Gastroesophageal sphincter (tissue), 3 donors: Measurements from ENCODE around the gene RARRES2.
"Not testable (repeated sequence)": the region's sequence is repeated elsewhere in the genome, so short reads cannot be mapped to it uniquely, and the experiment has no call there.

Source experiments
- CTCF ChIP-seq, 4 experiments: fragments of 200-600 bp in 2 of 4; fragments of 450-650 bp in 2 of 4; sonication (generic) in 1 of 4; IDR thresholded peaks; one replicate each; pipeline ENCODE4 v1.5.1; 2017 to 2019; ENCODE audit warnings: antibody characterized with exemption in 4 of 4, mild to moderate bottlenecking in 2 of 4, moderate library complexity in 2 of 4
- POLR2A ChIP-seq, 2 donors: fragments of 450-650 bp; IDR thresholded peaks; one replicate each; pipeline ENCODE4 v1.6.1; 2017; ENCODE audit warnings: antibody characterized with exemption in 2 of 2, mild to moderate bottlenecking in 2 of 2, moderate library complexity in 1 of 2
- POLR2AphosphoS5 ChIP-seq: sonication (generic); formaldehyde crosslinking; IDR thresholded peaks from one replicate; pipeline ENCODE4 v1.6.1; 2017; ENCODE audit warnings: antibody characterized with exemption

- TF ChIP-seq POLR2A (IDR thresholded peaks at IDR 0.05); CTCF (IDR thresholded peaks at IDR 0.05); POLR2AphosphoS5: not testable (repeated sequence)
These were observed 52.6 kb downstream of the RARRES2 start for GRCh38 chr7:150288816-150289215.
